A549 (cell line): ENCODE results near the gene HNF1A. TPM values are rescaled to one million over a fixed set of nuclear protein-coding genes. Genes with fewer than 3 reads are reported as not detected.

Experiments
- ATAC-seq, 2 experiments: fragments of 200-7000 bp in 1 of 2; fragments of >200 bp in 1 of 2; cut with Nextera tagmentation in 1 of 2; cut with Tn5 transposase in 1 of 2; 3 replicates each; pipeline versions ENCODE4 v1.8.0 to v1.9.1; 2018 to 2020; ENCODE audit warnings: mild to moderate bottlenecking in 1 of 2, moderate library complexity in 1 of 2
- CTCF ChIA-PET: fragments of 300-600 bp; sonication (Branson Sonifier 250); formaldehyde crosslinking; extraction: SDS; loops from one replicate; lab custom pipeline; 2021; ENCODE audit warnings: antibody characterized with exemption, inconsistent platforms; lab: Yijun Ruan, JAX
- POLR2A ChIA-PET: fragments of 350-600 bp; formaldehyde crosslinking; extraction: SDS; loops from one replicate; lab custom pipeline; 2021; ENCODE audit warnings: antibody characterized with exemption, inconsistent platforms; lab: Yijun Ruan, JAX
- DNase-seq, 2 experiments: peaks; one replicate each; pipeline versions ENCODE4 v3.0.0 to v3.0.0-alpha.2; 2011 to 2016; ENCODE audit warnings: low read depth in 1 of 2, low spot score in 1 of 2
- FAIRE-seq: peaks from 2 replicates; lab custom pipeline; 2011; peaks lifted over from hg19 to GRCh38; lab: Jason Lieb, UNC
- H3K27ac ChIP-seq, 2 experiments: fragments of >200 bp; sonication (Bioruptor Twin); formaldehyde crosslinking; 3 replicates each; pipeline ENCODE4 v1.5.1; 2016 to 2017
- H3K4me1 ChIP-seq: fragments of >200 bp; sonication (Bioruptor Twin); formaldehyde crosslinking; 3 replicates; pipeline ENCODE4 v1.6.1; 2016
- H3K4me2 ChIP-seq: fragments of >200 bp; sonication (Bioruptor Twin); formaldehyde crosslinking; 3 replicates; pipeline ENCODE4 v1.6.1; 2016
- H3K4me3 ChIP-seq: fragments of >200 bp; sonication (Bioruptor Twin); formaldehyde crosslinking; 3 replicates; pipeline ENCODE4 v1.5.1; 2016
- H3K9me3 ChIP-seq: fragments of >200 bp; sonication (Bioruptor Twin); formaldehyde crosslinking; 3 replicates; pipeline ENCODE4 v1.6.1; 2016
- BHLHE40 ChIP-seq: IDR thresholded peaks from 2 replicates; pipeline ENCODE4 v1.6.1; 2012; ENCODE audit warnings: low read depth, low read length, inconsistent platforms
- CBX2 ChIP-seq: fragments of 200-600 bp; sonication (generic); IDR thresholded peaks from 2 replicates; pipeline ENCODE4 v1.6.1; 2016; ENCODE audit warnings: low read depth, mild to moderate bottlenecking, borderline replicate concordance
- CEBPB ChIP-seq, 2 experiments: fragments of >200 bp in 1 of 2; sonication (Bioruptor Twin) in 1 of 2; formaldehyde crosslinking in 1 of 2; IDR thresholded peaks; 2 replicates each; pipeline ENCODE4 v1.6.1; 2012 to 2016
- CHD4 ChIP-seq: fragments of 200-600 bp; sonication (generic); IDR thresholded peaks from 2 replicates; pipeline ENCODE4 v1.6.1; 2016; ENCODE audit warnings: antibody characterized with exemption, mild to moderate bottlenecking, borderline replicate concordance
- EHF ChIP-seq: fragments of 250-450 bp; sonication (Bioruptor Pico); IDR thresholded peaks from 2 replicates; pipeline ENCODE4 v1.5.0; 2020; ENCODE audit warnings: mild to moderate bottlenecking
- EHMT2 ChIP-seq: fragments of 200-600 bp; sonication (generic); IDR thresholded peaks from 2 replicates; pipeline ENCODE4 v1.6.1; 2016; ENCODE audit warnings: antibody characterized with exemption, low read depth, mild to moderate bottlenecking, moderate library complexity
- FOSB ChIP-seq: fragments of 250-450 bp; sonication (Bioruptor Pico); IDR thresholded peaks from 2 replicates; pipeline ENCODE4 v1.5.0; 2020; ENCODE audit warnings: mild to moderate bottlenecking, moderate library complexity
- GATA3 ChIP-seq: IDR thresholded peaks from 2 replicates; pipeline ENCODE4 v1.6.1; 2012; ENCODE audit warnings: borderline replicate concordance
- HEYL ChIP-seq: fragments of 250-450 bp; sonication (Bioruptor Pico); IDR thresholded peaks from 2 replicates; pipeline ENCODE4 v1.8.0; 2021; ENCODE audit warnings: mild to moderate bottlenecking, moderate library complexity
- HOXA7 ChIP-seq: fragments of 250-450 bp; sonication (Bioruptor Pico); IDR thresholded peaks from 2 replicates; pipeline ENCODE4 v1.5.0; 2020; ENCODE audit warnings: mild to moderate bottlenecking, moderate library complexity
- HOXB5 ChIP-seq: fragments of 250-450 bp; sonication (Bioruptor Pico); IDR thresholded peaks from 2 replicates; pipeline ENCODE4 v1.5.0; 2020; ENCODE audit warnings: mild to moderate bottlenecking, moderate library complexity
- JUN ChIP-seq, 2 experiments: fragments of >200 bp; sonication (Bioruptor Twin); formaldehyde crosslinking; IDR thresholded peaks; 2 replicates in 1 of 2; 3 replicates in 1 of 2; pipeline ENCODE4 v1.6.1; 2016 to 2017
- JUNB ChIP-seq: fragments of >200 bp; sonication (Bioruptor Twin); formaldehyde crosslinking; IDR thresholded peaks from 2 replicates; pipeline ENCODE4 v1.6.1; 2016
- POLR2A ChIP-seq: IDR thresholded peaks from 2 replicates; pipeline ENCODE4 v1.6.1; 2012; ENCODE audit warnings: mild to moderate bottlenecking, low read length
- SMC3 ChIP-seq: fragments of >200 bp; sonication (Bioruptor Twin); formaldehyde crosslinking; IDR thresholded peaks from 3 replicates; pipeline ENCODE4 v1.6.1; 2018; ENCODE audit warnings: inconsistent platforms
- SREBF2 ChIP-seq: fragments of 450-650 bp; IDR thresholded peaks from 2 replicates; pipeline ENCODE4 v1.6.1; 2014; ENCODE audit warnings: mild to moderate bottlenecking, moderate library complexity
- ZC3H11A ChIP-seq: fragments of 450-650 bp; IDR thresholded peaks from 2 replicates; pipeline ENCODE4 v1.6.1; 2014; ENCODE audit warnings: antibody characterized with exemption, mild to moderate bottlenecking
- ZFP36 ChIP-seq: fragments of 450-650 bp; IDR thresholded peaks from 2 replicates; pipeline ENCODE4 v1.6.1; 2014; ENCODE audit warnings: borderline replicate concordance; ENCODE audit not compliant: partially characterized antibody
- ZNF302 ChIP-seq: fragments of 250-450 bp; sonication (Bioruptor Pico); IDR thresholded peaks from 2 replicates; pipeline ENCODE4 v1.9.0; 2021; ENCODE audit warnings: inconsistent platforms, mild to moderate bottlenecking, moderate library complexity
- WGBS: methylation state at CpG from one replicate; pipeline ENCODE4 v1.1.6; 2017; ENCODE audit errors: missing lambda C conversion rate; 5-methylcytosine and 5-hydroxymethylcytosine counted together
- polyA plus RNA-seq, 4 experiments: library from polyadenylated mRNA; depleted of rRNA in 3 of 4; stranded (reverse); fragments of >200 nt; fragmentation: RNase III in 1 of 4; extraction: RNeasy Plus Mini Kit Qiagen cat#74134 plus additional on column Dnase treatment in 1 of 4; gene quantifications; 2 replicates in 3 of 4; 3 replicates in 1 of 4; pipeline ENCODE4 v1.2.3, GENCODE V29; 2011 to 2017
- TF ChIP-seq, protein P1 (sequence below): fragments of >200 bp; sonication (Bioruptor Twin); formaldehyde crosslinking; IDR thresholded peaks from 3 replicates; pipeline ENCODE4 v1.6.1; 2016
- TF ChIP-seq, protein P2 (sequence below): fragments of 250-450 bp; sonication (Bioruptor Pico); IDR thresholded peaks from 2 replicates; pipeline ENCODE4 v1.5.0; 2021; ENCODE audit warnings: mild to moderate bottlenecking, moderate library complexity, borderline replicate concordance
- TF ChIP-seq, protein P3 (sequence below): fragments of 450-650 bp; IDR thresholded peaks from 2 replicates; pipeline ENCODE4 v1.6.1; 2014; ENCODE audit warnings: antibody characterized with exemption
- TF ChIP-seq, protein P4 (sequence below): fragments of 150-350 bp; IDR thresholded peaks from 2 replicates; pipeline ENCODE4 v1.6.1; 2014; ENCODE audit warnings: low read depth, mild to moderate bottlenecking, low read length
- TF ChIP-seq, protein P5 (sequence below): fragments of 200-600 bp; sonication (generic); IDR thresholded peaks from 2 replicates; pipeline ENCODE4 v1.6.1; 2016; ENCODE audit warnings: antibody characterized with exemption, mild to moderate bottlenecking, moderate library complexity
- TF ChIP-seq, protein P6 (sequence below): fragments of >200 bp; sonication (Bioruptor Twin); formaldehyde crosslinking; IDR thresholded peaks from 2 replicates; pipeline ENCODE4 v1.6.1; 2016

Gene HNF1A
- polyA plus RNA-seq, 2 of the 4 experiments (the other 2 are of a cell fraction), result 2.6 to 7.3 TPM

DNA sequence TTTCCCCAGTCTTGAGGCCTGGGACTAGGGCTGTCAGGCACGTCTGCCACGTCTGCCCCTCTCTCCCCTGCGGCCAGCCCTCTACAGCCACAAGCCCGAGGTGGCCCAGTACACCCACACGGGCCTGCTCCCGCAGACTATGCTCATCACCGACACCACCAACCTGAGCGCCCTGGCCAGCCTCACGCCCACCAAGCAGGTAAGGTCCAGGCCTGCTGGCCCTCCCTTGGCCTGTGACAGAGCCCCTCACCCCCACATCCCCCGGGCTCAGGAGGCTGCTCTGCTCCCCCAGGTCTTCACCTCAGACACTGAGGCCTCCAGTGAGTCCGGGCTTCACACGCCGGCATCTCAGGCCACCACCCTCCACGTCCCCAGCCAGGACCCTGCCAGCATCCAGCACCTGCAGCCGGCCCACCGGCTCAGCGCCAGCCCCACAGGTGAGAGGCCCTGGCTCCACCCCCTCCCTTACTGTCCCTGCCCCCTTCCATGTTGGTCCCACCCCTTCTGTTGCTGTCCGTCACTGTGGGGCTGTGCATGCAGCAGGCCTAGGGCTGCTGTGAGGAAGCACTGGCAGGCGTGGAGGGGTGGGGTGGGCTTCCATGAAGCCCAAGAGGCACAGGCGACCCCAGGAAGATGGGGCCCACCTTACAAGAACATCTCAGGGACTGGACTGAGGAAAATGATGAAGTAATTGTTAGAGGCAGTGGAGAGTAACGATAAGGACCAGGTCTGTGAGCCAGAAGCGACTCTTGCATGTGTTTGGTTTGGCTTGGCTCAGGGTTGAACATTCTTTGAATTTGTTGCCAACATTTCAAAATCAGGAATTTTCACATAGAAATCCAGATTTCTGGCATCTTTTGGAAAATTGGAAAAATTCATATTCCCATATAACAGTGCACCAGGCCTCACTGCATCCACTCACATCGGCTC, 21.1 kb downstream of the HNF1A start:
- ChIA-PET POLR2A (no interaction called here), CTCF (interaction anchor here (0.6 to 1.2 kb wide), 2 partner anchors 15 kb away, joined by 3 to 4 read pairs; no protein-coding TSS in a partner anchor)
- no peak overlapping the region for H3K4me2 ChIP-seq
- H3K4me3 ChIP-seq, result no peak overlapping the region
- H3K27ac ChIP-seq, result no peak overlapping the region
- peaks cover 4% of the 10 kb centered on the region; the same call in 2 of the 3 replicates for H3K4me1 ChIP-seq
- TF ChIP-seq JUNB (no peak), CEBPB (IDR thresholded peaks at IDR 0.05) (no peak), HEYL (CRISPR knock-in tag) (no peak), FOSB (CRISPR knock-in tag) (no peak), GATA3 (no peak), JUN (IDR thresholded peaks at IDR 0.05) (no peak), EHF (CRISPR knock-in tag) (no peak), ZFP36 (no peak)
- TF ChIP-seq, protein P1, sequence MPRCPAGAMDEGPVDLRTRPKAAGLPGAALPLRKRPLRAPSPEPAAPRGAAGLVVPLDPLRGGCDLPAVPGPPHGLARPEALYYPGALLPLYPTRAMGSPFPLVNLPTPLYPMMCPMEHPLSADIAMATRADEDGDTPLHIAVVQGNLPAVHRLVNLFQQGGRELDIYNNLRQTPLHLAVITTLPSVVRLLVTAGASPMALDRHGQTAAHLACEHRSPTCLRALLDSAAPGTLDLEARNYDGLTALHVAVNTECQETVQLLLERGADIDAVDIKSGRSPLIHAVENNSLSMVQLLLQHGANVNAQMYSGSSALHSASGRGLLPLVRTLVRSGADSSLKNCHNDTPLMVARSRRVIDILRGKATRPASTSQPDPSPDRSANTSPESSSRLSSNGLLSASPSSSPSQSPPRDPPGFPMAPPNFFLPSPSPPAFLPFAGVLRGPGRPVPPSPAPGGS, result no peak
- TF ChIP-seq, protein P2, sequence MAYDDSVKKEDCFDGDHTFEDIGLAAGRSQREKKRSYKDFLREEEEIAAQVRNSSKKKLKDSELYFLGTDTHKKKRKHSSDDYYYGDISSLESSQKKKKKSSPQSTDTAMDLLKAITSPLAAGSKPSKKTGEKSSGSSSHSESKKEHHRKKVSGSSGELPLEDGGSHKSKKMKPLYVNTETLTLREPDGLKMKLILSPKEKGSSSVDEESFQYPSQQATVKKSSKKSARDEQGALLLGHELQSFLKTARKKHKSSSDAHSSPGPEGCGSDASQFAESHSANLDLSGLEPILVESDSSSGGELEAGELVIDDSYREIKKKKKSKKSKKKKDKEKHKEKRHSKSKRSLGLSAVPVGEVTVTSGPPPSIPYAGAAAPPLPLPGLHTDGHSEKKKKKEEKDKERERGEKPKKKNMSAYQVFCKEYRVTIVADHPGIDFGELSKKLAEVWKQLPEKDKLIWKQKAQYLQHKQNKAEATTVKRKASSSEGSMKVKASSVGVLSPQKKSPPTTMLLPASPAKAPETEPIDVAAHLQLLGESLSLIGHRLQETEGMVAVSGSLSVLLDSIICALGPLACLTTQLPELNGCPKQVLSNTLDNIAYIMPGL (CRISPR knock-in tag), result no peak
- 90% methylated on average over 22 of the region's 23 CpGs for WGBS
- FAIRE-seq (no peak), ATAC-seq (peak in 1 of 2 experiments; percentile 31; a peak in 2 of 6 replicates), DNase-seq (no peak)
- no peaks in the 10 kb centered on the region for H3K9me3 ChIP-seq

DNA sequence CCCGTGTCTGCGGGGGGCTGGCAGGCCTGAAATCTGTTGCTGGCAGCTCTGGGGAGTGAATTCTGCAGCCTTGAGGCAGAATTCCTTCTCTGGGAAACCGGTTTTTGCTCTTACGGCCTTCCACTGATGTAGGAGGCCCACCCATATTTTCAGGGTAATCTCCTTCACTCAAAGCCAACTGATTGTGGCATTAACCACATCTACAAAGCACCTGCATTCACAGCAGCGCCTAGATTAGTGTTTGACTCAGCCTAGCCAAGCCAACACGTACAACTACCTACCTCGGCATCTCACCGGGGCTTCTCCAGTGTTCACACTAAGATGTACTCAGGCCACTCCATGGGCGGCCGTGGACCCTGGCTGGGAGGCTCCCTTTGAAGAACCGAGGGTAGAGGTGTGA, 22.2 kb downstream of the HNF1A start:
- CTCF ChIA-PET, result interaction anchor here (1.4 to 7.8 kb wide), 3 partner anchors 9 to 18 kb away, joined by 3 to 69 read pairs (median 8); partner anchors contain the start of gene HNF1A
- POLR2A ChIA-PET, result no interaction called here

More for the DNA sequence above, 22.2 kb downstream of the HNF1A start:
- H3K4me3 ChIP-seq, result no peak overlapping the region
- FAIRE-seq (no peak), ATAC-seq (no peak), DNase-seq (no peak)
- H3K9me3 ChIP-seq, result no peaks in the 10 kb centered on the region
- WGBS, result 92% methylated on average over 9 of the region's 11 CpGs
- no peak overlapping the region for H3K27ac ChIP-seq
- H3K4me1 ChIP-seq, result peaks cover 4% of the 10 kb centered on the region; the same call in 2 of the 3 replicates
- no peak overlapping the region for H3K4me2 ChIP-seq
- TF ChIP-seq POLR2A (no peak), CBX2 (no peak), EHF (CRISPR knock-in tag) (no peak), EHMT2 (no peak), ZFP36 (no peak), HOXB5 (CRISPR knock-in tag) (no peak), JUNB (no peak), JUN (IDR thresholded peaks at IDR 0.05) (no peak), HOXA7 (CRISPR knock-in tag) (no peak), ZNF302 (CRISPR knock-in tag) (no peak), CHD4 (no peak), ZC3H11A (no peak), SREBF2 (no peak), SMC3 (no peak), BHLHE40 (no peak)
- TF ChIP-seq, protein P3, sequence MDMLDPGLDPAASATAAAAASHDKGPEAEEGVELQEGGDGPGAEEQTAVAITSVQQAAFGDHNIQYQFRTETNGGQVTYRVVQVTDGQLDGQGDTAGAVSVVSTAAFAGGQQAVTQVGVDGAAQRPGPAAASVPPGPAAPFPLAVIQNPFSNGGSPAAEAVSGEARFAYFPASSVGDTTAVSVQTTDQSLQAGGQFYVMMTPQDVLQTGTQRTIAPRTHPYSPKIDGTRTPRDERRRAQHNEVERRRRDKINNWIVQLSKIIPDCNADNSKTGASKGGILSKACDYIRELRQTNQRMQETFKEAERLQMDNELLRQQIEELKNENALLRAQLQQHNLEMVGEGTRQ, result no peak
- TF ChIP-seq, protein P4, sequence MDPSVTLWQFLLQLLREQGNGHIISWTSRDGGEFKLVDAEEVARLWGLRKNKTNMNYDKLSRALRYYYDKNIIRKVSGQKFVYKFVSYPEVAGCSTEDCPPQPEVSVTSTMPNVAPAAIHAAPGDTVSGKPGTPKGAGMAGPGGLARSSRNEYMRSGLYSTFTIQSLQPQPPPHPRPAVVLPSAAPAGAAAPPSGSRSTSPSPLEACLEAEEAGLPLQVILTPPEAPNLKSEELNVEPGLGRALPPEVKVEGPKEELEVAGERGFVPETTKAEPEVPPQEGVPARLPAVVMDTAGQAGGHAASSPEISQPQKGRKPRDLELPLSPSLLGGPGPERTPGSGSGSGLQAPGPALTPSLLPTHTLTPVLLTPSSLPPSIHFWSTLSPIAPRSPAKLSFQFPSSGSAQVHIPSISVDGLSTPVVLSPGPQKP, result no peak
- TF ChIP-seq, protein P5, sequence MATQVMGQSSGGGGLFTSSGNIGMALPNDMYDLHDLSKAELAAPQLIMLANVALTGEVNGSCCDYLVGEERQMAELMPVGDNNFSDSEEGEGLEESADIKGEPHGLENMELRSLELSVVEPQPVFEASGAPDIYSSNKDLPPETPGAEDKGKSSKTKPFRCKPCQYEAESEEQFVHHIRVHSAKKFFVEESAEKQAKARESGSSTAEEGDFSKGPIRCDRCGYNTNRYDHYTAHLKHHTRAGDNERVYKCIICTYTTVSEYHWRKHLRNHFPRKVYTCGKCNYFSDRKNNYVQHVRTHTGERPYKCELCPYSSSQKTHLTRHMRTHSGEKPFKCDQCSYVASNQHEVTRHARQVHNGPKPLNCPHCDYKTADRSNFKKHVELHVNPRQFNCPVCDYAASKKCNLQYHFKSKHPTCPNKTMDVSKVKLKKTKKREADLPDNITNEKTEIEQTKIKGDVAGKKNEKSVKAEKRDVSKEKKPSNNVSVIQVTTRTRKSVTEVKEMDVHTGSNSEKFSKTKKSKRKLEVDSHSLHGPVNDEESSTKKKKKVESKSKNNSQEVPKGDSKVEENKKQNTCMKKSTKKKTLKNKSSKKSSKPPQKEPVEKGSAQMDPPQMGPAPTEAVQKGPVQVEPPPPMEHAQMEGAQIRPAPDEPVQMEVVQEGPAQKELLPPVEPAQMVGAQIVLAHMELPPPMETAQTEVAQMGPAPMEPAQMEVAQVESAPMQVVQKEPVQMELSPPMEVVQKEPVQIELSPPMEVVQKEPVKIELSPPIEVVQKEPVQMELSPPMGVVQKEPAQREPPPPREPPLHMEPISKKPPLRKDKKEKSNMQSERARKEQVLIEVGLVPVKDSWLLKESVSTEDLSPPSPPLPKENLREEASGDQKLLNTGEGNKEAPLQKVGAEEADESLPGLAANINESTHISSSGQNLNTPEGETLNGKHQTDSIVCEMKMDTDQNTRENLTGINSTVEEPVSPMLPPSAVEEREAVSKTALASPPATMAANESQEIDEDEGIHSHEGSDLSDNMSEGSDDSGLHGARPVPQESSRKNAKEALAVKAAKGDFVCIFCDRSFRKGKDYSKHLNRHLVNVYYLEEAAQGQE, result no peak
- TF ChIP-seq, protein P6, sequence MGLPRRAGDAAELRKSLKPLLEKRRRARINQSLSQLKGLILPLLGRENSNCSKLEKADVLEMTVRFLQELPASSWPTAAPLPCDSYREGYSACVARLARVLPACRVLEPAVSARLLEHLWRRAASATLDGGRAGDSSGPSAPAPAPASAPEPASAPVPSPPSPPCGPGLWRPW, result no peak
